Neural progenitor cell (in vitro differentiated cells): Measurements from ENCODE around the gene OCA2.

ENCODE experiments used
- EZH2 ChIP-seq: fragments of 200-600 bp; sonication (generic); IDR thresholded peaks from 2 replicates; pipeline ENCODE4 v1.6.1; 2017; ENCODE audit warnings: antibody characterized with exemption, mild to moderate bottlenecking, moderate library complexity
- EZH2phosphoT487 ChIP-seq: fragments of 200-600 bp; sonication (generic); IDR thresholded peaks from 2 replicates; pipeline ENCODE4 v1.6.1; 2017; ENCODE audit warnings: antibody characterized with exemption
- TF ChIP-seq, protein P1 (sequence below): fragments of 200-600 bp; sonication (generic); IDR thresholded peaks from 2 replicates; pipeline ENCODE4 v1.5.1; 2017; ENCODE audit warnings: antibody characterized with exemption, mild to moderate bottlenecking

DNA sequence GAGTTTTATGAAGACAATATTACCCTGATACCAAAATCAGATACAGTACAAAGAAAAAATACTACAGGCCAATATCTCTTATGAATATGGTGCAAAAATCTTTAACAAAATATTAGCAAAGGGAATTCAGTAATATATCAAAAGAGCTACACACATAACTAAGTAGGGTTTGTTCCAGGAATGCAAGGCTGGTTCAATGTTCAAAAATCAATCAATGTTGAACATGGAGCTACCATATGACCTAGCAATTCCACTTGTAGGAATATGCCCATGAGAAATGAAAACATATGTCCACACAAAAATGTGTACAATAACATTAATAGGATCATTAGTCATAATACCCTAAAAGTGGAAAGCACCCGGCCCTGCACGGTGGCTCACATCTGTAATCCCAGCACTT is 7.8 kb downstream of the OCA2 start:
- TF ChIP-seq, protein P1, sequence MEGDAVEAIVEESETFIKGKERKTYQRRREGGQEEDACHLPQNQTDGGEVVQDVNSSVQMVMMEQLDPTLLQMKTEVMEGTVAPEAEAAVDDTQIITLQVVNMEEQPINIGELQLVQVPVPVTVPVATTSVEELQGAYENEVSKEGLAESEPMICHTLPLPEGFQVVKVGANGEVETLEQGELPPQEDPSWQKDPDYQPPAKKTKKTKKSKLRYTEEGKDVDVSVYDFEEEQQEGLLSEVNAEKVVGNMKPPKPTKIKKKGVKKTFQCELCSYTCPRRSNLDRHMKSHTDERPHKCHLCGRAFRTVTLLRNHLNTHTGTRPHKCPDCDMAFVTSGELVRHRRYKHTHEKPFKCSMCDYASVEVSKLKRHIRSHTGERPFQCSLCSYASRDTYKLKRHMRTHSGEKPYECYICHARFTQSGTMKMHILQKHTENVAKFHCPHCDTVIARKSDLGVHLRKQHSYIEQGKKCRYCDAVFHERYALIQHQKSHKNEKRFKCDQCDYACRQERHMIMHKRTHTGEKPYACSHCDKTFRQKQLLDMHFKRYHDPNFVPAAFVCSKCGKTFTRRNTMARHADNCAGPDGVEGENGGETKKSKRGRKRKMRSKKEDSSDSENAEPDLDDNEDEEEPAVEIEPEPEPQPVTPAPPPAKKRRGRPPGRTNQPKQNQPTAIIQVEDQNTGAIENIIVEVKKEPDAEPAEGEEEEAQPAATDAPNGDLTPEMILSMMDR = no peak
- no peak for TF ChIP-seq EZH2phosphoT487
- TF ChIP-seq EZH2 = no peak
